ENCODE results near the gene CYP2A7. TPM values are rescaled to one million over a fixed set of nuclear protein-coding genes. Genes with fewer than 3 reads are reported as not detected.

CYP2A7 gene
- total RNA-seq, result not detected in 2 replicates

GRCh38 chr19:40882062-40882461 lies at the start of gene CYP2A7:
CYP2A7 (minus strand) TSS chr19:40882231; CDS start chr19:40882210, 21 bp downstream.

GRCh38 chr19:40850277-40850676 lies 31.8 kb downstream of the CYP2A7 start, which contains the start of gene CYP2A6:
CYP2A6 (minus strand) TSS chr19:40850447; CDS start chr19:40850426, 21 bp downstream.

Other genes starting within 250 kb of the CYP2A7 start
- gene NUMBL, start 191.6 kb downstream of the CYP2A7 start, total RNA-seq, result 6.9 and 8.9 TPM in 2 replicates
- gene COQ8B, start 165.3 kb downstream of the CYP2A7 start, total RNA-seq, result 23.9 and 25.1 TPM in 2 replicates
- 22.6 and 42.5 TPM in 2 replicates for gene ITPKC, start 165.1 kb downstream of the CYP2A7 start, total RNA-seq
- 2.2 and 2.3 TPM in 2 replicates for gene ACTMAP, start 131.8 kb downstream of the CYP2A7 start, total RNA-seq
- gene SNRPA, start 131.0 kb downstream of the CYP2A7 start, total RNA-seq, result 138 and 158 TPM in 2 replicates
- 2.1 and 5.5 TPM in 2 replicates for gene MIA, start 106.7 kb downstream of the CYP2A7 start, total RNA-seq
- gene RAB4B, start 104.0 kb downstream of the CYP2A7 start, total RNA-seq, result 21.7 and 27.3 TPM in 2 replicates
- 59.9 and 77.0 TPM in 2 replicates for gene EGLN2, start 83.0 kb downstream of the CYP2A7 start, total RNA-seq
- not detected in 2 replicates for gene CYP2A6, start 31.8 kb downstream of the CYP2A7 start, total RNA-seq
- gene CYP2B6, start 109.1 kb upstream of the CYP2A7 start, total RNA-seq, result not detected in 2 replicates
- gene CYP2A13, start 206.2 kb upstream of the CYP2A7 start, total RNA-seq, result not detected in 2 replicates
- not detected in 2 replicates for gene CYP2F1, start 232.2 kb upstream of the CYP2A7 start, total RNA-seq